ENCODE data around the gene SYDE1.
"Not testable (repeated sequence)": the region's sequence is repeated elsewhere in the genome, so short reads cannot be mapped to it uniquely, and the experiment has no call there.

SYDE1 gene, protein sequence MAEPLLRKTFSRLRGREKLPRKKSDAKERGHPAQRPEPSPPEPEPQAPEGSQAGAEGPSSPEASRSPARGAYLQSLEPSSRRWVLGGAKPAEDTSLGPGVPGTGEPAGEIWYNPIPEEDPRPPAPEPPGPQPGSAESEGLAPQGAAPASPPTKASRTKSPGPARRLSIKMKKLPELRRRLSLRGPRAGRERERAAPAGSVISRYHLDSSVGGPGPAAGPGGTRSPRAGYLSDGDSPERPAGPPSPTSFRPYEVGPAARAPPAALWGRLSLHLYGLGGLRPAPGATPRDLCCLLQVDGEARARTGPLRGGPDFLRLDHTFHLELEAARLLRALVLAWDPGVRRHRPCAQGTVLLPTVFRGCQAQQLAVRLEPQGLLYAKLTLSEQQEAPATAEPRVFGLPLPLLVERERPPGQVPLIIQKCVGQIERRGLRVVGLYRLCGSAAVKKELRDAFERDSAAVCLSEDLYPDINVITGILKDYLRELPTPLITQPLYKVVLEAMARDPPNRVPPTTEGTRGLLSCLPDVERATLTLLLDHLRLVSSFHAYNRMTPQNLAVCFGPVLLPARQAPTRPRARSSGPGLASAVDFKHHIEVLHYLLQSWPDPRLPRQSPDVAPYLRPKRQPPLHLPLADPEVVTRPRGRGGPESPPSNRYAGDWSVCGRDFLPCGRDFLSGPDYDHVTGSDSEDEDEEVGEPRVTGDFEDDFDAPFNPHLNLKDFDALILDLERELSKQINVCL

DNA sequence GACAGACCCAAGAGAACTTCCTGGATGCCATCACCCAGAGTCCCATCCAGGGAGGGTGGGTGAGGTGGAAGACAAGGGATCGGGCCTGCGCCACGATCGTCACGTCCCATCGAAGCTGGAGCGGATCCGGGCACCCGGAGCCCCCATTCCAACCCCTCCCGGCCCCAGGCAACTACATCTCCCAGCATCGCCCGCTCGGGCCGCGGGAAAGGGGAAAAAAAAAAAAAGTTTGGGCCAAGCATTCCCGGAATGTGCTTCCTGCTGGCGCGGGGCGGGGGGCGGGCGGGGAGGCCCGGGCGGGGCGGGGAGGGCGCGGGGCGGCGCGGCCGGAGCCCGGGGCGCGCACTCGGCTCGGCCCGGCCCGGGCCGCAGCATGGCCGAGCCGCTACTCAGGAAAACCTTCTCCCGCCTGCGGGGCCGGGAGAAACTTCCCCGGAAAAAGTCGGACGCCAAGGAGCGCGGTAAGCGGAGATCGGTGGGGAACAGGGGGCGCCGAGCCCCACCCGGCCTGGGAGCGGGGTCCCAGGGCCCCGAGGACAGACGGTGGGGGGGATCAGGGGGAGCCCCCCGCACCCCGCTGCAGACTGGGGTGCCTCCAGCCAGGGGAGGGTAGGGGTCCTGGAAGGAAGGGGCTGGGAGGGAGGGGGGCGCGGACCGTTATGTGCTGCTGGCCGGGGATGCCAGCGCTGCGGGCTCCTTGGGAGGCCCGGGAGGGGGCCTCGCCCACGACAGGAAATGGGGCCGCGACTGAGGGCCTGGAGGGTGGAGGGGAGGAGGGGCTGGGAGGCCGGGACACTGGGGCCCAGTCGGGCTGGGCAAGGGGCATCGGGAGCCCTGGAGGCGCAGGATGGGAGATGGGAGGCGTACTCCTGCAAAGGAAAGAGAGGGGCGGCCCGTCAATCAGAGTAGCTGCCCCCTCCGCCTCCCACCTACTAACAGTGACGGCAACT, at the start of gene SYDE1:
TSS of gene SYDE1 (plus strand) at position 341 of the 950 bp plus-strand sequence. CDS start at position 374, 33 bp downstream.
- DNase-seq = peak; percentile 40

DNA sequence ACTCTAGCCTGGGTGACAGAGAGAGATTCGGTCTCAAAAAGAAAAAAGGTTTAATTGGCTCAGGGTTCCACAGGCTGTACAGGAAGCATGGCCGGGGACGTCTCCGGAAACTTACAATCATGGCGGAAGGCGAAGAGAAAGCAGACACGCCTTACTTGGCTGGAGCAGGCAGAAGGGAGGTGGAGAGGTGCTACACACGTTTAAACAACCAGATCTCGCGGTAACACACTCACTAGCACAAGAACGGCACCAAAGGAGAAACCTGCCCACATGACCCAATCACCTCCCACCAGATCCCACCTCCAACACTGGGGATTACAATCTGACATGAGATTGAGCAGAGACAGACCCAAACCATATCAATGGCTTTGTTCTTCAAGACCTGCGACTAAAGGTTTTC, 45.2 kb upstream of the SYDE1 start:
- DNase-seq = no peak

DNA sequence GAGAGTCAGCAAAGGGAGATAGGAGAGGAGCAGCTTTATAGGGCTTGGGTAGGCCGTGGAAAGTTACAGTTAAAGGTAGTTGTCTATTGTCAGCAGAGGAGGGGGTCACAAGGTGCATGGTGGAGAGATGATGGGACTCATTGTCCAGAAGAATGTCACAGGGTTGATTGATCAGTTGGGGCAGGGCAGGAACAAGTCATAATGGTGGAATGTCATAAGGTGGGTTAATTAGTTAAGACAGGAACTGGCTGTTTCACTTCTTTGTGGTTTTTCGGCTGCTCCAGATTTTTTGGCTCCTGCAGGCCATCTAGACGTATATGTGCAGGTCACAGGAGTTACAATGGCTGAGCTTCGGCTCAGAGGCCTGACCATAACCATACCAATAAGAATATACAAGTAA, 36.8 kb upstream of the SYDE1 start:
- DNase-seq = not testable (repeated sequence)

DNA sequence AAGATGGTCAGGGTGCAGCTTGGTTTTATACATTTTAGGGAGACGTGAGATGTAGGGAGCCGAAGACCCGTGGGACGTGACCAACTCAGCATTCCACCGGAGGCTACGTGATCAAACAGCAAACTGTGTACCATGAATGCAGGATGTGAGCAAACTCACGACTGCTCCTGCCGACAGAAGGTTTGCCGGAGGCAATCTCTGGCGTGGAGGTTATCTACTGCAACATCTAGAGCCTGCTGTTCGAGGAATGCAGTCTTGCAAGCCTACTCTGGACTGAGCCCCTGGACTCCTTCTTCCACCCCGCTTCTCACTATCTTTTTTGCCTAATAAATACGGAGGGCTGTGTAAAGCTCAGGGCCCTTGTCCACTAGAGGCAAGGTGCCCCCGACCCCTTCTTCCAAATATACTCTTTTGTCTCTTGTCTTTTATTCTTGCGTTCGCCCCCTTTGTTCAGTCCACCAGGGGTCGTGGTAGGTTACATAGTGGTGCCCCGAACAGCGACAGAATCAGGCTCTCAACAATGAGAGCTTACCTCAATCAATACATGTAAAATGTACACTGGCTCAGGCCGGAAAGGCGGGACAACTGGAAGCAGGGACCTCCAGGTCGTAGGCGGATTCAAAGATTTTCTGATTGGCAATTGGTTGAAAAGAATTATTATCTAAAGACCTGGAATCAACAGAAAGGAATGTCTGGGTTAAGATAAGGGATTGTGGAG, 34.1 kb upstream of the SYDE1 start:
- DNase-seq = peak; percentile 5

DNA sequence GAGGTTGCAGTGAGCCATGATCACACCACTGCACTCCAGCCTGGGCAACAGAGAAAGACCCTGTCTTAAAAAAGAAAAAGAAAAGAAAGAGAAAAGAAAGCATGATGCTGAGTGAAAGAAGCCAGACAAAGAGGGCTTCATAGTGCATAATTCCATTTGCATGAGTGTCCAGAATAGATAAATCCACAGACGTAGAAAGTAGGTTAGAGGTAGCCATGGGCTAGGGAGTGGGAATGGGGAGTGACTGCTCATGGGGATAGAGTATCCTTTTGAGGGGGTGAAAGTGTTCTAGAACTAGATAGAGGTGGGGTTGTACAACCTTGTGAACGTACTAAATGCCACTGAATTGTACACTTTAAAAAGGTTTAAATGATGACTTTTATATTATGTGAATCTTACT, 32.8 kb upstream of the SYDE1 start:
- no peak for DNase-seq

DNA sequence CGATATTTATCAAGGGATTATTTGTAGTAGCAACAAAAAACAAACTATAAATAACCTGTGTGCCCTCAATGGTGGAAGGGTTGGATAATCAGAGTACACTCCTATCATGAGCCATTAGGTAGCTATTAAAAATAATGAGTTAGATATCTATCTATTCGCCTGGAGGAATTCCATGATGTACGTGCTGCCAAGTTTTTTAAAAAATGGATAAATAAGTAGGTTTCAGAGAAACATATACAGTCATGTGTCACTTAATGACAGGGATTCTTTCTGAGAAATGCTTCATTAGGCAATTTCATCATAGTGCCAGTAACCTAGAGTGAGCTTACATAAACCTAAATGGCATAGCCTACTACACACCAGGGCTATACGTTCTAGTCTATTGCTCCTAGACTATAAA, 31.4 kb upstream of the SYDE1 start:
- no peak for DNase-seq

DNA sequence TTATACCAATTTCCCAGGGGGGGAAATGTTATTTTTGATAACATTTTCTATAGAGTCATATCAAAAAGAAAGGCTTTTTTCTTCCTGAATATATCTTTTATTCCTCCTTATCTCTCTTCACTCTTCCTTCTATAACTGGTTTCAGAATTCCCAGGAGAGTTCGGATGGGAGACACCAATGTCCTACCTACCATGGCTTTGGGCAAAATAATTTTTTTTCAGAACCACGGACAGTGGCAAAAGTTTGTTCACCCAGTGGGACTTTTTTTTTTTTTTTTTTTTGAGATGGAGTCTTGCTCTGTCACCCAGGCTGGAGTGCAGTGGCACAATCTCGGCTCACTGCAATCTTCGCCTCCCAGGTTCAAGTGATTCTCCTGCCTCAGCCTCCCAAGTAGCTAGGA, 27.2 kb upstream of the SYDE1 start:
- peak; percentile 42 for DNase-seq

DNA sequence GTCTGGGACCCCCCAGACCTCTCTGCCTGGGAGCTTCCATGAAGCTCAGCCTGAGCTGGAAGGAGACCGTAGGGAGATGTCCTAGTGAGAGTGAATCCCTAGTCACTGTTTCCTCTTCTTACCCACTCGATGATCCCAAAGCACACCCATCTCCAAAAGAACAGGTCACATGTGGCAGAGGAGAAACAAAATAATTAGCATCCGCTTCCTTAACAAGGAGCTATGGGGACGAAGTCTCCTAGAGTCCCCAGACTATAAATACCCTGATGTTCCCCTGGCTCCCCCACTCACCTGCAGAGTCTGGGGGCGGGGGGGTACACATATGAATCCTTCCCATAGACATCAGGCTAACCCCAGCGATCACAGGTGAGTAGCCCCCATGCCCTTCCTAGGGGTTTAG, 25.3 kb upstream of the SYDE1 start, which contains the start of gene OR1I1:
TSS of gene OR1I1 (plus strand) at position 301 of the 400 bp plus-strand sequence. CDS start 4,855 bp downstream, outside the sequence.
- no peak for DNase-seq

DNA sequence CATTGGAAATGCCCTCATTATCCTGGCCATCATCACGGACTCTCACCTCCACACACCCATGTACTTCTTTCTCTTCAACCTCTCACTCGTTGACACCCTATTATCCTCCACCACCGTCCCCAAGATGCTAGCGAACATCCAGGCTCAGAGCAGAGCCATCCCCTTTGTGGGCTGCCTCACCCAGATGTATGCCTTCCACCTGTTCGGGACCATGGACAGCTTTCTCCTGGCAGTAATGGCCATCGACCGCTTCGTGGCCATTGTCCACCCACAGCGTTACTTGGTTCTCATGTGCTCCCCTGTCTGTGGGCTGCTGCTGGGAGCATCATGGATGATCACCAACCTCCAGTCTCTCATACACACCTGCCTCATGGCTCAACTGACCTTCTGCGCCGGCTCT, 20.0 kb upstream of the SYDE1 start:
- no peak for DNase-seq

DNA sequence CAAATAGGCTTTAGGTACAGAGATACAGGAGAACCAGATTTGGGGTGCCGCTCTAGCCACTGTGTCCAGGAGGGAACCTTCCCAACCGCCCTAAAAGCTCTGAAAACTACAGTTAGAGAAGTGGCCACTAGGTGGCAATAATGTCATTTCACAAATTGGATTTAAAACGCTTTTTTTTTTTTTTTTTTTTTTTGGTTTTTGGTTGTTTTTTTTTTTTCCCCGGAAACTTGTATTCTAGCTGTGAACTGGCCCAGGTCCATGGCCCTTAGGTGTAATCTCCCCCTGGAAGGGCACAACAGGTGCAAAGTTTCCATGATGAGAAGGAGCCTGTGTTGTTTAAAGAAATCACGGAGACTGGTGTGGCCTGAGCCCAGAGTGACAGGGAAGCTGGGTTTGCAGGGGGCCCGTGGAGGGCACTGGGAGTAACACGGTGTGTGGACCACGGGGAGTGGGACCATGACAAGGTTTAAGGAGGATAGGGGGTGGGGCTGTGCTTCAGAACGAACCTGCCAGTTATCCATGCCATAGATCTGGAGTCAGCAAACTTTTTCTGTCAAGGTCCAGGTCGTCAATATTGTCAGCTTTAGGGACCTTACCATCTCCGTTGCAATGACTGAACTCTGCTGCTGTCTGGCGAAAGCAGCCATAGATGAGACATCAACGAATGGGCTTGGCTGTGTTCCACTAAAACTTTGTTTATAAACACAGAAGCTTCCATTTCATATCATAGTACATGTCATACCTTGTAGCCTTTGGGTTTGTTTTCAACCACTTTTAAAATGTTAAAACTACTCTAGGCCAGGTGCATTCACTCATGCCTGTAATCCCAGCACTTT, 15.1 kb upstream of the SYDE1 start:
- peak; percentile 90 for DNase-seq

DNA sequence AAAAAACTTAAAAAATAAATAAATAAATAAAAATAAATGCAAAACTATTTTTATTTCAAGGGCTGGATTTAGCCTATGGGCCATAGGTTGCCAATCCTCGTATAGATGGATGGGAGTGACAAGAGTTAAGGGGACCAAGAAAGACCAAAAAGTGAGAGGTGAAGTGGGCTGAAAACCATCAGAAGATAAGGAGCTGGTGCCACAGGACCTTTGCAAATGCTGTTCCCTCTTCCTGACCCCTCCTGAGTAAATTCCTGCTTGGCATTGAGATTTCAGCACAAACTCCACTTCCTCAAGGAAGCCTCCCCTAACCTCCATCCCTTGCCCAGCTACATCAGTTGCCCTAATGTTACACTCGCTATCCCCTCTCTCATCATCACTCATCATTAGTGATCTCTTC, 14.2 kb upstream of the SYDE1 start:
- no peak for DNase-seq

DNA sequence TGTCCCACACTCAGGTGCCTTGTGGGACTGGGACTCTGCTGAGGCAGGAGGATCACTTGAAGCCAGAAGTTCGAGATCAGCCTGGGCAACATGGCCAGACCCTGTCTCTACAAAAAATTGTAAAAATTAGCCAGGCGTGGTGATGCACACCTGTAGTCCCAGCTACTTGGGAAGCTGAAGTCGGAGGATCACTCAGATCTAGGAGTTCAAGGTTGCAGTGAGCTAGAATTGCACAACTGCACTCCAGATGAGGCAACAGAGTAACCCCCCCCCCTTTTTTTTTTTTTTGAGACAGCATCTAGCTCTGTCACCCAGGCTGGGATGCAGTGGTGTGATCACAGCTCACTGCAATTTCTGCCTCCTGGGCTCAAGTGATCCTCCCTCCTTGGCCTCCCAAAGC, 11.0 kb upstream of the SYDE1 start:
- DNase-seq = no peak

DNA sequence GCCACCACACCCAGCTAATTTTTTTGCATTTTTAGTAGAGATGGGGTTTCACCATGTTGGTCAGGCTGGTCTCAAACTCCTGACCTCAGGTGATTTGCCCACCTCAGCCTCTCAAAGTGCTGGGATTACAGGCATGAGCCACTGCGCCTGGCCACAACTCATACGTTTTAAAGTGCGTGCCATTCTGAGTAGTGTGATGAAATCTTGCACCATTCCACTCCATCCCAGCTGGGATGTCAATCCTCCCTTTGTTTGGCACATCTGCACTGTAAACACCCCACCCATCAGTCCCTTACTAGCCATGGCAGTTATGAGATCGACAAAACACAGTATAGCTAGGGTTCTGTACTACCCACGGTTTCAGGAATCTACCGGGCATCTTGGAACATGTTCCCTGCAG, 9.2 kb upstream of the SYDE1 start:
- DNase-seq = not testable (repeated sequence)

DNA sequence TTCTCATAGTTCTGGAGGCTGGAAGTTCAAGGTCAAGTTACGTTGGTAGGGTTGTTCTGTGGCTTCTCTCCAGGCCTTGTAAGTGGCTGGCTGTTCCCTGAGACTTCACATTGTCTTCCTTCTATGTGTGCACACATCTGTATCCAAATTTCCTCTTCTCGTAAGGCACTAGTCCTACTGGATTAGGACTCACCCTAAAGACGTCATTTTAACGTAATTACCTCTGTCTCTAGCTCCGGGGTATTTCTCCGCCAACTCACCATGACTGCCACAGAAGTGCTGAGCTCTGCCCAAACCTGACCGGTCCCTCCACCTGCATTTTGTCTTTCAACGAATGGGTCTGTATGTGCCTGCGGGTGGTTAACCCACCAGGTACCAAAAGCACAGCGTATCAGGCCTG, 8.7 kb upstream of the SYDE1 start:
- DNase-seq = no peak

DNA sequence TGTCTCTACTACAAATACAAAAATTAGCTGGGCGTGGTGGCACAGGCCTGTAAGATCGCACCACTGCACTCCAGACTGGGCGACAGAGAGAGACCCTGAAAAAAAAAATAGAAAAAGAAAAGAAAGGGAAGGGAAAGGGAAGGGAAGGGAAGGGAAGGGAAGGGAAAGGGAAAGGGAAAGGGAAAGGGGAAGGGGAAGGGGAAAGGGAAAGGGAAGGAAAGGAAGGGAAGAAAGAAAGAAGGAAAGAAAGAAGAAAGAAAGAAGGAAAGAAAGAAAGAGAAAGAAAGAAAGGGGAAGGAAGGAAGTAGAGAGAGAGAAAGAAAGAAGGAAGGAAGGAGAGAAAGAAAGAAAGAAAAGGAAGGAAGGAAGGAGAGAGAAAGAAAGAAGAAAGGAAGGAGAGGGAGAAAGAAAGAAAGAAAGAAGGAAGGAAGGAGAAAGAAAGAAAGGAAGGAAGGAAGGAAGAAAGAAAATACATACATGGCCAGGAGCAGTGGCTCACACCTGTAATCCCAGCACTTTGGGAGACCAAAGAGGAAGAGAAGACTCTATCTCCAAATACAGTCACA, 8.1 kb upstream of the SYDE1 start:
- no peak for DNase-seq

DNA sequence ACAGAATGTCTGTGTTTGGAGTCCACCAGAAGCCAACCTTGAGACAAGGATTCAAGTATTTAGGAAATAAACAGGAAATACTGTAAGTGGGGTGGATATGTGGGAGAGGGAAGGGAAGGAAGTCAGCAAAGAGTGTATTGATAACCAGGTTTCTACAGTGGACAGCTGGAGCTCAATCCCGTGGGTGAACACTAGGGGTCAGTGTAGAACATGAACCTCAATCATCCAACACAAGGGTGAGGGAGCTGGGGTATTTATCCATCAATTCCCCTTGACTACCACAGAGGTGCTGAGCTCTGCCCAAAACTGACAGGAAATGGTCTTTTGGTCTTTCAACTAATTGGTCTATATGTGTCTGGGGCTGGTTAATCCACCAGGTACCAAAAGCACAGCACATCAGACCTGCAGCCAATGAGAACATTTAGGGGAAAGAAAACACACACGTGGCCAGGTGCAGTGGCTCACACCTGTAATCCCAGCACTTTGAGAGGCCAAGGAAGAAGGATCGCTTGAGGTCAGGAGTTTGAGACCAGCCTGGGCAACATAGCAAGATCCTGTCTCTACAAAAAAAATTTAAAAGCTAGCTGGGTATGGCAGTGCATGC, 5.6 kb upstream of the SYDE1 start:
- DNase-seq = peak; percentile 73

DNA sequence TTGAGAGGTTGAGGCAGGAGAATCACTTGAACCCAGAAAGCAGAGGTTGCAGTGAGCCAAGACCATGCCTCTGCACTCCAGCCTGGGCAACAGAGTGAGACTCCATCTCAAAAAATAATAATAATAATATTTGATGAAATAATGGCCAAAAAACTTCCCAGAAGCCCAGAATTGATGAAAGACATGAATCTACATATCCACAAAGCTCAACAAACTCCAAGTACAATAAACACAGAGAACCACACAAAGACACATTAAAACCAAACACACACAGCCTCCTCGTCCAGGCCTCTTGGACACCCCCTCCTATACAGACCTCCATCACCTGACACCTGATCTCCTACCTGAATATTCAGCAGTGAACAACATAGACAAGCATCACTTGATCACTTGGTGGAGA, 3.2 kb upstream of the SYDE1 start:
- no peak for DNase-seq

DNA sequence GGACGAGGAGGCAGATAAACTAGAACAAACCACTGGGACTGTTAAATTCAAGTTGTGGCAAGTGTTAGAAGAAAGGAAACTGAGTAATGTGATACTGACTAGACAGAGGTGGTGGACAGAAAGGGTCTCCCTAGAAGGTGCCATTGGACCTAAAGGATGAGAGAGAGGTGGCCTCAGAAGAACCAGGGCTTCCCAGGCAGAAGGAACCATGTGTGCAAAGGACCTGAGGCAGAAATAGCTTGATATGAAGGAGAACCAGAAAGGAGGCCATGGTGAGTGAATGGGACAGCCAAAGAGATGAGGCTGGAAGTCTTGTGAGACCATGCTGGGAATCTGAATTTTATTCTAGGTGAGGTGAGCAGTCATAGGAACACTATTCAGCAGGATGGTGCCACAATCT, 2.8 kb upstream of the SYDE1 start:
- DNase-seq = no peak

DNA sequence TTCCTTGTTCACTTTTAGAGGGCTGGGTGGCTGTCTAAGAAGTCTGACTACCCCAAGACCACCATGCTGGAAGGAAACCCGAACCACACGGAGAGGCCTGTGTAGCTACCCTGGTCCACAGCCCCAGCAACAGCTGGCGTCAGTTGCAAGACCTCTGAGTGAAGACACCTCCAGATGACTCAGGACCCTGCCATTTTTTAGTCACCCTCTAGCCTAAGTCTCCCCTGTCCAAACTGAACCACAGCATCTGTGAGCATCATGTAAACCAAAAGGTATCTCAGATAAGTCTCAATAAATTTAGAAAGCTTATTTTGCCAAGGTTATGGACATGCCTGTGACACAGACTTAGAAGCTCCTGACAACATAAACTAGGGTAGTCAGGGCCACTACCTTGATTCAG, 2.2 kb upstream of the SYDE1 start:
- DNase-seq = no peak

DNA sequence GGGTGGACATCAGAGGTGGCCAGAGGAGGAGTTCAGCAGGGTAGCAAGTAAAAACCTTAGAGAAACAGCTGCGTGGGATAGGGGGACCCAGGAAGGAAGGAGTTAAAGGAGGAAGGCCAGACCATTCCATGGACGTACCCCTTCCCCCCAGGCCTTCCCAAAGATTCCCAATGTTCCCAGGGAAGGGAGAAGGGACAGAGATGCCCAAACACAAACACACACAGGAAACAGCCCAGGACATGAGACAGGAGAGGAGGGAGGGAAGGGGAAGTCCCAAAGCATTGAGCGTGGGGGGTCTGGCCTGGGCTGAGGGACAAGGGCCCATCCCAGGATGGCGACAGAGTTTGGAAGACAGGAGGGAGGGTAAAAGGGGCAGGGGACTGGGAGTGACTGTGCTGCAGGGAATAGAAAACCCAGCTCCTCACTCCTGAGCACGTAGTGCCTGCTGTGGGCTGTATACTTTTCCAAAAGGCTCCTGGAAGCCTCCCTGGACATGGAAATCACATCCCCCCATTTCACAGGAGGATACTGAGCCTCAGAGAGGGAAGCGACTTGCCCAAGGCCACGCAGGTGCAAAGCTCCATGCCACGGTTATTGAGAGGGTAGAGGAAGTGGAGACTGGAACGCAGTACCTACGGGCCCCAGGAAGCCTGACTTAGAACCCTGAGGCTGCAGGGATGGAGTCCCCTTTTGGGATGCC, 1.1 kb downstream of the SYDE1 start:
- no peak for DNase-seq

Data from hematopoietic multipotent progenitor cell treated with erythropoietin and hydrocortisone succinate and interleukin-3 and kit ligand, for 4 days (in vitro differentiated cells).